ENCODE measurements around the gene PPFIA2. TPM values are rescaled to one million over a fixed set of nuclear protein-coding genes. Genes with fewer than 3 reads are reported as not detected.

The PPFIA2 gene
- total RNA-seq, 4 donors from 2014 or later = 0.69 to 9.1 (median 1.2) TPM

DNA sequence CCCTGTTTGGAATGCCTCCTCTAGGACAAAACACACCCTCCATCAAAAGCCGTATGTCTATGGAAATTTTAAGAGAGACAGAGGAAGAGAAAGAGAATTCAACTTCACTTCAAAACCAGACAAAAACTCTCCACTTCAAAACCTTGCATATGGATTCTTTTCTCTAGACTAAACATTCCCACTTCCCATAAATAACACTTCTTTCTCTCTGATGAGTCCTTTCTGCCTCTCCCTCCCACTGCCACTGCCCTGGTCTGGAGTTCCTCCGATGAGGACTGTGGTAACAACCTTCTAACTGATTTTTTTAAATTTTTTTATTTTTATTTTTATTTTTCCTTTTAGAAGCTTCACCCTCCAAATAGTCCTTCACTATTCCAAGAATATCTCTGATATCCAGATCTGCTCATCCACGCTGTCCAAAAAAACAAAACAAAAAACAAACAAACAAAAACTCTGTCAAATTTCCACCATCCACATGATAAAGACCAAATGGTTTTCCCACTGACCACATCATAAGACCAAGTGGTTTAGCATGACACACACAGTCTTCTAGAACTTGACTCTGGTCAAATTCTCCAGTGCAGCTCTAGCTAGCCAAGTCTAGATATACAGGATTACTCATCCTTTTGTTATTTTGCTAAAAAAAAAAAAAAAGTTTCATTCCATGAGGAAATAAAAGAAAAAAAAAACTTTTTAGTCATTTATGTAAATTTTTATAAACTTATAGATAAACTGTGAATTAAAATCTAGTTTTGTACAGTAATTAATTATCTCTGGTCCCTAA, 256.0 kb downstream of the PPFIA2 start:
- no peak for ATAC-seq (ENCODE audit: low FRiP score)
- TF ChIP-seq, protein P1, sequence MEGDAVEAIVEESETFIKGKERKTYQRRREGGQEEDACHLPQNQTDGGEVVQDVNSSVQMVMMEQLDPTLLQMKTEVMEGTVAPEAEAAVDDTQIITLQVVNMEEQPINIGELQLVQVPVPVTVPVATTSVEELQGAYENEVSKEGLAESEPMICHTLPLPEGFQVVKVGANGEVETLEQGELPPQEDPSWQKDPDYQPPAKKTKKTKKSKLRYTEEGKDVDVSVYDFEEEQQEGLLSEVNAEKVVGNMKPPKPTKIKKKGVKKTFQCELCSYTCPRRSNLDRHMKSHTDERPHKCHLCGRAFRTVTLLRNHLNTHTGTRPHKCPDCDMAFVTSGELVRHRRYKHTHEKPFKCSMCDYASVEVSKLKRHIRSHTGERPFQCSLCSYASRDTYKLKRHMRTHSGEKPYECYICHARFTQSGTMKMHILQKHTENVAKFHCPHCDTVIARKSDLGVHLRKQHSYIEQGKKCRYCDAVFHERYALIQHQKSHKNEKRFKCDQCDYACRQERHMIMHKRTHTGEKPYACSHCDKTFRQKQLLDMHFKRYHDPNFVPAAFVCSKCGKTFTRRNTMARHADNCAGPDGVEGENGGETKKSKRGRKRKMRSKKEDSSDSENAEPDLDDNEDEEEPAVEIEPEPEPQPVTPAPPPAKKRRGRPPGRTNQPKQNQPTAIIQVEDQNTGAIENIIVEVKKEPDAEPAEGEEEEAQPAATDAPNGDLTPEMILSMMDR (IDR thresholded peaks at IDR 0.05) = no peak
- DNase-seq (ENCODE audit: low spot score) = no peak

DNA sequence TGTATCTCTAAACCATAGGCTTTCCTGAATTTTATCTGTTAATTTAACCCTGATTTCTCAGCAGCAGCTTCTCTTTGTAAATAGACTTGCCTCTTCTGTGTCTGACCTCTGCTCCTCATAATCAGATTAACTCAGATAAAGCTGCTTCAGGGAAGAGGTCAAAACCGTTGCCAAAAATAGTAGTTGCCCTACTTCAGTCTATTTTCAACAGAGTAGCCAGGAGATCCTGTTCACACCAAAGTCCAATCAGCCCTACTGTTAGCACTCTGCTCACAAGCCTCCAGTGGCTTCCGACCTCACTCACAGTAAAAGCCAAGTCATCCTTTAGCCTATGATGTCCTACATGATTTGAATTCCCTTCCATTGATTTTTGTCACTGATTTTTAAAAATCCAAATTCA, 258.4 kb downstream of the PPFIA2 start:
- DNase-seq (ENCODE audit: low spot score) = no peak
- TF ChIP-seq, protein P1 (IDR thresholded peaks at IDR 0.05) = no peak
- no peak for ATAC-seq (ENCODE audit: low FRiP score)

DNA sequence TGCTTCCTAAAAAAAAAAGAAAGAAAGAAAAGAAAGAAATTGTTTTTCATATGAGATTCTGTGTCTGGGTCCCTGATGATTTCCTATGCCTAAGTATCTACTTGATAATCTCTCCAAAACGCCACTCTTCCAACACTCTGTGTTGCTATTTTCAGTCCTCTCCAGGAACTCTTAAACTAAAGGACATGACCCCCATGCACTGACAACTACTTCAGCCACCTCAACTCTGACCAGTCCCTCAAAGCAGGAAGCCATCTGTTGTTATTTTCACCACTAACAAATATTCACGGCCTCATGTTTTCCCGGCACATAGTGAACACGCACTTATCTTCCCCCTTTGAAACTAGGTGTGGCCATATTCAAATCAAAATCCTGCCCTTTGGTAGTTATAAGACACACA, 259.3 kb downstream of the PPFIA2 start:
- no peak for DNase-seq (ENCODE audit: low spot score)
- ATAC-seq (ENCODE audit: low FRiP score) = no peak
- TF ChIP-seq, protein P1 (IDR thresholded peaks at IDR 0.05) = no peak

DNA sequence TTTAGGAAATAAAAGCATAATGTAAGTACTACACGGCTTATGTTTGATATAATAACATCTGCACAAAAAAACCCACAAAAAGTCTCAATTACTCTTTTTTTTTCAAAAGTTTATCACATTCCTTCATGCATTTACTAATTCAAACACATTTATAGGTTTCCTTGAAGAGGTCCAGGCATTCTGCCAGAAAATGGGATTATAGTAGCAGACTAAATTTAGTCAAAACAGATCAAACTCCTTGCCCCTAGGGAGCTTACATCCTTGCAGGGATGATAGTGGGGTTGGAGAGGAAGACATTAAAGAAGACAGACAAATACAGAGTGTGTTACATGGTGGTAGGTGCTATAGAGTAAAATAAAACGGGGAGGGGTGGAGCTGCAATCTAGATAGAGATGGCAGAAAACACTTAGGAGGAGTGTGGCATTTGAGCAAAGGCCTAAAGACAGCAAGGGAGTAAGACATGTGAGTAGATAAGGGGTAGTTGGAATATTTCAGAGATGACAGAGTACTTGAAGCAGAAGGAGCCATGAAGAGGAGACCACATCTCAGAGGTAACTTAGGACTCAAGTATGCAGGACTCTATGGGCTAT, 266.9 kb downstream of the PPFIA2 start:
- TF ChIP-seq, protein P1 (IDR thresholded peaks at IDR 0.05) = no peak
- DNase-seq (ENCODE audit: low spot score) = no peak
- ATAC-seq (ENCODE audit: low FRiP score) = no peak

DNA sequence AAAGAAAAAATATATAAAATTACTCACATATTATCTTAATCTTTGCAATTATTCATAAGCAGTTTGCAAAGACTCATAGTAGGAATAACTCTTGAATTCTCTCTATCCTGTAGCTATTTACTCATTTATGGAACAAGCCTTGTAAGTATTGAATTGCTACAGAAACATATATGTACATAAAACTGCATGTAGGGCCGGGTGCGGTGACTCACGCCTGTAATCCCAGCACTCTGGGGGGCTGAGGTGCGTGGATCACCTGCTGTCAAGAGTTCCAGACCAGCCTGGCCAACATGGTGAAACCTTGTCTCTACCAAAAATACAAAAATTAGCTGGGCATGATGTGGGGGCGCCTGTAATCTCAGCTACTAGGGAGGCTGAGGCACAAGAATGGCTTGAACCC, 286.2 kb downstream of the PPFIA2 start:
- ATAC-seq (ENCODE audit: low FRiP score) (no peak), DNase-seq (ENCODE audit: low spot score) (no peak)
- TF ChIP-seq, protein P1 (IDR thresholded peaks at IDR 0.05) = no peak

DNA sequence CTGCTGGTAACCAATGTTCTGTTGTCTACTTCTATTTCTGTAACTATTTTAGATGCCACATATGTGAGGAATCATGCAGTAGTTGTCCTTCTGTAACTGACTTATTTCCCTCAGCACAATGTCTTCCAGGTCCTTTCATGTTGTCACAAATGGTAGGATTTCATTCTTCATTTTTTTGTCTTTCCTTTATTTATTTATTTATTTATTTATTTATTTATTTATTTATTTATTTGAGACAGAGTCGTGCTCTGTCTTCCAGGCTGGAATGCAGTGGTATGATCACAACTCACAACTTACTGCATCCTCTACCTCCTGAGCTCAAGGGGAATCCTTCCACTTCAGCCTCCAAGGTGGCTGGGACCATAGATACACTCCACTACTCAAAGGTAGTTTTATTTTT, 288.2 kb downstream of the PPFIA2 start:
- DNase-seq (ENCODE audit: low spot score) (no peak), ATAC-seq (ENCODE audit: low FRiP score) (no peak)
- TF ChIP-seq, protein P1 (IDR thresholded peaks at IDR 0.05) = no peak

DNA sequence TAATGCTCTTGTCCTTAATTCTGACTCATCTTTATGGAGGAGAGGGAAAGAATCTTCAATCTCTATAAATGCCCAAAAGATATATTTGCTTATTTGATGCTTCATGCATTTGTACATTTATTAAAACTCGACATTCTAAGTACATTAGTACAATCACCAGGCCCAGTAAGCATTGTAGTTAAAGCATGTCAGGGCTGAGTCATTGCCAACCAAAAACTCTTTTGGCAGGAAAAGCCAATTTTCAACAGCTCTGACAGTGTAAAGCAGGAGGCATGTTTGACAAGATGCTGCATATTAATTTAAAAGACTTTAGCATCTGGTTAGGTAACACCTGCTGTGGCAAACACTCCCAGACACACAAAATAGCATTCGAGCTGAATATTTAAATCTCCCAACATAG, 290.9 kb downstream of the PPFIA2 start:
- ATAC-seq (ENCODE audit: low FRiP score) (no peak), DNase-seq (ENCODE audit: low spot score) (no peak)
- TF ChIP-seq, protein P1 (IDR thresholded peaks at IDR 0.05) = no peak

Data from omental fat pad (tissue), 4 donors.